Thyroid gland (tissue), 4 donors: ENCODE data around the gene LPAR2.

Experiments used
- CTCF ChIP-seq, 6 experiments: fragments of 200-600 bp in 3 of 6; fragments of 450-650 bp in 3 of 6; sonication (generic) in 3 of 6; IDR thresholded peaks; one replicate each; pipeline ENCODE4 v1.5.1; 2016 to 2019; ENCODE audit warnings: antibody characterized with exemption in 6 of 6, mild to moderate bottlenecking in 2 of 6, inconsistent platforms in 1 of 6, moderate library complexity in 1 of 6
- POLR2A ChIP-seq, 2 donors: fragments of 450-650 bp; IDR thresholded peaks; one replicate each; pipeline ENCODE4 v1.6.1; 2017; ENCODE audit warnings: antibody characterized with exemption in 2 of 2, mild to moderate bottlenecking in 2 of 2, moderate library complexity in 1 of 2

GRCh38 chr19:19580418-19580817, 47.6 kb downstream of the LPAR2 start:
- TF ChIP-seq CTCF (IDR thresholded peaks at IDR 0.05) = no peak
- TF ChIP-seq POLR2A (IDR thresholded peaks at IDR 0.05) = no peak
